Measurements from ENCODE around the gene ANKRD50. TPM values are rescaled to one million over a fixed set of nuclear protein-coding genes. Genes with fewer than 3 reads are reported as not detected.

Gene ANKRD50
- total and polyA plus RNA-seq, 2 of the 13 experiments (the other 11 are each of a cell fraction or from before 2014, with no cell fraction given), result 2.4 to 4.4 TPM

DNA sequence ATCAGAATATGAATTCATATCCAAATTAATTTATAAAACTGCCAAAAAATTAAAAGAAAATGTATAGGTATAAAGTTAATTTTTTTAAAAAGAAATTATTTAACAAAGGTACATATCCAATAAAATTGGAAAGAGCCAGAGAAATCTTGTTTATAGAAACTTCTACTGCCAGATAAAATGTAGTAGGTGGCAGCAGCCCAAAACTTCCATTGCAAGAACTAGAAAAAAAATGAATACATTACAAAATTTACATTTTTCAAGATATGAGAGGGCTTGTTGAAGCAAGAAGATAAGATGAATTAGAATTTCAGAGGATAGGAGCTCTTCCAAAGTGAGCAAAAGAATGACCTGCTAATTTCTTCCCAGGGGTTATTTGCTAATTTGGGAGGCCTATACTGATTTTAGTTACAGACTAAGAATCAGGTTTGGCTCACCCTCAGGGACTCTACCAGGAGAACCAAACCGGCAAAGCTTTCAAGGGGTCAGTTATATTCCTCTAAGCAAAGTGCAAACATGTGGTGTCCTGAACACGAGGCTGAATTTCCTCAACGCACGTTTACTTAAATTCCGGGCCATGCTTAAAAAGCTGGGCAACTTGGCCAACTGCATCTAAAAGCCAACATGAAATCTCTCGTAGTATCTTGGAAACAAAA is 17.5 kb downstream of the ANKRD50 start:
- CTCF ChIA-PET (ENCODE audit: low intra/inter-chr PET ratio, low total read pairs), result no interaction called here
- in situ Hi-C loops (cut with HindIII; ENCODE audit: extremely low pct_ligation_motif_present, low pct_unique_long_range_greater_than_20kb), result no loop called here

More for the DNA sequence above, 17.5 kb downstream of the ANKRD50 start:
- H3K36me3 ChIP-seq (replicated peaks in 1 of 2; ENCODE audit: control insufficient read depth in 1 of 2, insufficient read depth in 2 of 2, low read length in 2 of 2), result no peaks in the 10 kb centered on the region
- H4K20me1 ChIP-seq (ENCODE audit: insufficient read depth, low read length), result no peaks in the 10 kb centered on the region
- H3K79me2 ChIP-seq (ENCODE audit: insufficient read depth, low read length), result peaks cover 2% of the 10 kb centered on the region
- no TSS peak for BruUV-seq (replicated peaks)
- no peak overlapping the region for H3K9ac ChIP-seq (ENCODE audit: insufficient read depth, low read depth, low read length)
- H3K27me3 ChIP-seq (ENCODE audit: control insufficient read depth in 1 of 2, insufficient read depth in 2 of 2, low read length in 2 of 2), result no peaks in the 10 kb centered on the region
- WGBS (ENCODE audit: low lambda C conversion rate), result 99% methylated on average over 6 of the region's 6 CpGs
- no peak overlapping the region for H3K27ac ChIP-seq (ENCODE audit: extremely low read length, insufficient read depth, low read length)
- TF ChIP-seq, protein P1, sequence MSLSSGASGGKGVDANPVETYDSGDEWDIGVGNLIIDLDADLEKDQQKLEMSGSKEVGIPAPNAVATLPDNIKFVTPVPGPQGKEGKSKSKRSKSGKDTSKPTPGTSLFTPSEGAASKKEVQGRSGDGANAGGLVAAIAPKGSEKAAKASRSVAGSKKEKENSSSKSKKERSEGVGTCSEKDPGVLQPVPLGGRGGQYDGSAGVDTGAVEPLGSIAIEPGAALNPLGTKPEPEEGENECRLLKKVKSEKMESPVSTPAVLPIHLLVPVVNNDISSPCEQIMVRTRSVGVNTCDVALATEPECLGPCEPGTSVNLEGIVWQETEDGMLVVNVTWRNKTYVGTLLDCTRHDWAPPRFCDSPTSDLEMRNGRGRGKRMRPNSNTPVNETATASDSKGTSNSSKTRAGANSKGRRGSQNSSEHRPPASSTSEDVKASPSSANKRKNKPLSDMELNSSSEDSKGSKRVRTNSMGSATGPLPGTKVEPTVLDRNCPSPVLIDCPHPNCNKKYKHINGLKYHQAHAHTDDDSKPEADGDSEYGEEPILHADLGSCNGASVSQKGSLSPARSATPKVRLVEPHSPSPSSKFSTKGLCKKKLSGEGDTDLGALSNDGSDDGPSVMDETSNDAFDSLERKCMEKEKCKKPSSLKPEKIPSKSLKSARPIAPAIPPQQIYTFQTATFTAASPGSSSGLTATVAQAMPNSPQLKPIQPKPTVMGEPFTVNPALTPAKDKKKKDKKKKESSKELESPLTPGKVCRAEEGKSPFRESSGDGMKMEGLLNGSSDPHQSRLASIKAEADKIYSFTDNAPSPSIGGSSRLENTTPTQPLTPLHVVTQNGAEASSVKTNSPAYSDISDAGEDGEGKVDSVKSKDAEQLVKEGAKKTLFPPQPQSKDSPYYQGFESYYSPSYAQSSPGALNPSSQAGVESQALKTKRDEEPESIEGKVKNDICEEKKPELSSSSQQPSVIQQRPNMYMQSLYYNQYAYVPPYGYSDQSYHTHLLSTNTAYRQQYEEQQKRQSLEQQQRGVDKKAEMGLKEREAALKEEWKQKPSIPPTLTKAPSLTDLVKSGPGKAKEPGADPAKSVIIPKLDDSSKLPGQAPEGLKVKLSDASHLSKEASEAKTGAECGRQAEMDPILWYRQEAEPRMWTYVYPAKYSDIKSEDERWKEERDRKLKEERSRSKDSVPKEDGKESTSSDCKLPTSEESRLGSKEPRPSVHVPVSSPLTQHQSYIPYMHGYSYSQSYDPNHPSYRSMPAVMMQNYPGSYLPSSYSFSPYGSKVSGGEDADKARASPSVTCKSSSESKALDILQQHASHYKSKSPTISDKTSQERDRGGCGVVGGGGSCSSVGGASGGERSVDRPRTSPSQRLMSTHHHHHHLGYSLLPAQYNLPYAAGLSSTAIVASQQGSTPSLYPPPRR (CRISPR knock-in tag; IDR thresholded peaks at IDR 0.05; ENCODE audit: borderline replicate concordance), result no peak
- TF ChIP-seq PLRG1 (conservative IDR thresholded peaks at IDR 0.05), result no peak
- TF ChIP-seq, protein P2, sequence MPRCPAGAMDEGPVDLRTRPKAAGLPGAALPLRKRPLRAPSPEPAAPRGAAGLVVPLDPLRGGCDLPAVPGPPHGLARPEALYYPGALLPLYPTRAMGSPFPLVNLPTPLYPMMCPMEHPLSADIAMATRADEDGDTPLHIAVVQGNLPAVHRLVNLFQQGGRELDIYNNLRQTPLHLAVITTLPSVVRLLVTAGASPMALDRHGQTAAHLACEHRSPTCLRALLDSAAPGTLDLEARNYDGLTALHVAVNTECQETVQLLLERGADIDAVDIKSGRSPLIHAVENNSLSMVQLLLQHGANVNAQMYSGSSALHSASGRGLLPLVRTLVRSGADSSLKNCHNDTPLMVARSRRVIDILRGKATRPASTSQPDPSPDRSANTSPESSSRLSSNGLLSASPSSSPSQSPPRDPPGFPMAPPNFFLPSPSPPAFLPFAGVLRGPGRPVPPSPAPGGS (CRISPR knock-in tag; IDR thresholded peaks at IDR 0.05), result no peak
- TF ChIP-seq SP4 (CRISPR knock-in tag; IDR thresholded peaks at IDR 0.05), result no peak
- TF ChIP-seq POGZ (CRISPR knock-in tag; IDR thresholded peaks at IDR 0.05), result no peak
- TF ChIP-seq KAT8 (CRISPR knock-in tag; IDR thresholded peaks at IDR 0.05), result no peak
- TF ChIP-seq, protein P3, sequence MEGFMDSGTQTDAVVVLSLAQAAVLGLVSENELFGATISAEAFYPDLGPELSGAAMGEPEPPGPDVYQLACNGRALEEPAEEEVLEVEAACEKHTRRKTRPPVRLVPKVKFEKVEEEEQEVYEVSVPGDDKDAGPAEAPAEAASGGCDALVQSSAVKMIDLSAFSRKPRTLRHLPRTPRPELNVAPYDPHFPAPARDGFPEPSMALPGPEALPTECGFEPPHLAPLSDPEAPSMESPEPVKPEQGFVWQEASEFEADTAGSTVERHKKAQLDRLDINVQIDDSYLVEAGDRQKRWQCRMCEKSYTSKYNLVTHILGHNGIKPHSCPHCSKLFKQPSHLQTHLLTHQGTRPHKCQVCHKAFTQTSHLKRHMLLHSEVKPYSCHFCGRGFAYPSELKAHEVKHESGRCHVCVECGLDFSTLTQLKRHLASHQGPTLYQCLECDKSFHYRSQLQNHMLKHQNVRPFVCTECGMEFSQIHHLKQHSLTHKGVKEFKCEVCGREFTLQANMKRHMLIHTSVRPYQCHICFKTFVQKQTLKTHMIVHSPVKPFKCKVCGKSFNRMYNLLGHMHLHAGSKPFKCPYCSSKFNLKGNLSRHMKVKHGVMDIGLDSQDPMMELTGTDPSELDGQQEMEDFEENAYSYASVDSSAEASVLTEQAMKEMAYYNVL (CRISPR knock-in tag; IDR thresholded peaks at IDR 0.05; ENCODE audit: borderline replicate concordance), result no peak
- TF ChIP-seq RFXAP (CRISPR knock-in tag; IDR thresholded peaks at IDR 0.05; ENCODE audit: borderline replicate concordance), result no peak
- TF ChIP-seq NR2F2 (IDR thresholded peaks at IDR 0.05; ENCODE audit: borderline replicate concordance, low read depth), result no peak
- TF ChIP-seq GABPA (IDR thresholded peaks at IDR 0.05; ENCODE audit: low read depth, low read length), result no peak
- no peak for TF ChIP-seq GABPA (CRISPR knock-in tag; IDR thresholded peaks at IDR 0.05; ENCODE audit: low read depth)
- TF ChIP-seq SMAD1 (CRISPR knock-in tag; IDR thresholded peaks at IDR 0.05; ENCODE audit: borderline replicate concordance, low read depth), result no peak
- TF ChIP-seq, protein P4, sequence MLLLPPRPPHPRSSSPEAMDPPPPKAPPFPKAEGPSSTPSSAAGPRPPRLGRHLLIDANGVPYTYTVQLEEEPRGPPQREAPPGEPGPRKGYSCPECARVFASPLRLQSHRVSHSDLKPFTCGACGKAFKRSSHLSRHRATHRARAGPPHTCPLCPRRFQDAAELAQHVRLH (CRISPR knock-in tag; IDR thresholded peaks at IDR 0.05; ENCODE audit: borderline replicate concordance, low read depth), result no peak
- no peak for FAIRE-seq
- no peak for ATAC-seq
- H2AFZ ChIP-seq (ENCODE audit: low read length), result no peak overlapping the region
- POLR2A ChIA-PET, result no interaction called here
- DNase-seq (ENCODE audit: low spot score), result no peak
- intact Hi-C loops (cut with micrococcal nuclease; ENCODE audit: unreplicated experiment), result no loop called here
- H3K4me3 ChIP-seq (replicated peaks in 1 of 3; ENCODE audit: insufficient read depth in 1 of 3, low read depth in 2 of 3, low read length in 3 of 3), result no peak overlapping the region
- H3K4me2 ChIP-seq (ENCODE audit: low read depth, low read length), result no peak overlapping the region
- H3K9me3 ChIP-seq (ENCODE audit: low read length), result peaks cover 12% of the 10 kb centered on the region
- no peaks in the 10 kb centered on the region for H3K4me1 ChIP-seq (ENCODE audit: insufficient read depth, low read length)
